DMS 273 (cell line): ENCODE results near the gene TMEM248.
"Not testable (repeated sequence)": the region's sequence is repeated elsewhere in the genome, so short reads cannot be mapped to it uniquely, and the experiment has no call there.

Experiments used
- DNase-seq: peaks from one replicate; lab custom pipeline; 2025; ENCODE audit not compliant: unreplicated experiment; lab: John Stamatoyannopoulos, UW

TMEM248 gene

DNA sequence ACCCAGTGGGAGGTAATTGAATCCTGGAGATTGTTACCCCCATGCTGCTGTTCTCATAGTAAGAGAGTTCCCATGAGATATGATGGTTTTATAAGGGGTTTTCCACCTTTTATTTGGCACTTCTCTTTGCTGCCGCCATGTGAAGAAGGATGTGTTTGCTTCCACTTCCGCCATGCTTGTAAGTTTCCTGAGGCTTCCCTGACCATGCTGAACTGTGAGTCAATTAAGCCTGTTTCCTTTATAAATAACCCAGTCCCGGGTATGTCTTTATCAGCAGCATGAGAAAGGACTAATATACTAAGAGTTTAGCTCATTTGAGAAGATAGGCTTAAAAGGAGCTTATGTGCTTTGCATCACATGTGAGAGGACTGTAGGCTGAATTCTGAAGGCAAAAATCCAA is 29.3 kb downstream of the TMEM248 start:
- no peak for DNase-seq

- DNase-seq: no peak
These were observed 29.7 kb downstream of the TMEM248 start for GRCh38 chr7:66950763-66951162.

DNA sequence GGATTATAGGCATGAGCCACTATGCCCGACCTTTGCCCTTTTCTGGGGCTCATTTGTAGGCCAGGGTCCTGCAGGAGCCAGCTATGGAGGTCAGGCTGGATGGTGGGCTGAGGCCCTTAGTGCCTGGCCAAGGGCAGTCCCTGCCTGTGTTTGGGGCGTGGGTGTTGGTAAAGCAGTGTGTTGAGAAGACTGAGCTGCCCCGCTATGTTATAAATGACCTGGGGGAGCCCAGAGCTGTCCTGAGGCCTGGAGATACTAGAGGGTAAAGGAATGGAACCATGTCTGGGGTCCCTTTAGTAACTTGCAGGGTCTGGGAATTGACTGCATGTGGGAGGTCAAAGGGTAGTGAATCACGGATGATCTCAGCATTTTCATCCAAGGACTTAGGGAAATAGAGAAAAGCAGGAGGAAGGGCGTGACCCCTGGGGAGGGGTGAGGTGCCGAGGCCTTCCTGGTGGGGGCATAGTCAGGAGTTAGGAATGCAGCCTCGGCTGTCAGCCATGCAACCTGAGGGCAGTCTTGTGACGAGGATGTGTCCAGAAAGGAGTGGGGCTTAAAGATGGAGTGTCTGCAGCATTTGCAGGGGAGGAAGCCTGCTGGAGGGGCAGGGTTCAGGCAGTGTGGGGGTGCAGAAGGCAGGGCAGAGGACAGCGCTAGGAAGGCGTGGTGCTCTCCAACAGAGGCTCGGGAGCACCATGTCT is 31.5 kb downstream of the TMEM248 start:
- DNase-seq: no peak

GRCh38 chr7:66953044-66953427 is 32.0 kb downstream of the TMEM248 start:
- DNase-seq: no peak

DNA sequence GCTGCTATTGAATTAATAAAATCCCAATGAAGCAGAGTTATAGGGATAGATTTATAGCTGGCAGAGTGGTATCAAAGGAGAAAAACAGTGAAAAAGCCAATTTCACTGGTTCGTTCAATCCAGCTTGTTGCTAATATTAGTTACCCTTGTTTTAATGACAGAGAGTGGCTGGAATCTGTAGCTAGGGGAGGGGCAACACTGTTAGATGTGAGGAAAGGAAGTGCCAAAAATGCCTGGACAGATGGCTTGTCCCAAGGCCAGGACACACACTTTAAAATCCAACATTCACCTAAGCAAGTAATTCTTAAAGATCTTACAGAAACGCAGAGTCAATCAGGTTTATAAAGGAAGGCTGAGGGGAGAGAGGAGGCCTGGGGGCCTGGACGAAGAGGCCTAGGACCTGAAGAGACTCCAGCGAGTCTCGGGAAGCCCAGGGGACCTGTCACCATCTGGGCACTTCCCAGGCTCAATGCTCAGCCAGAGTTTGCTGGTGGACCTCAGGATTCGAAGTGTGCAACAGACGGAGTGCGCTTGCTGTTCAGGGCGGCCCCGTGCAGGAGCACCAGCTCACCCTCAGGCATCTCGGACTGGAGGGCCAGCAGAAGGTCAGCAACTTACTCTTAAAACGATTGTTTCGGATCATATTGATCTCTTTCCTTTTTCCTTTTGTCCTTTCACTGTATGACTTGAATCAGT is 36.7 kb downstream of the TMEM248 start:
- peak; percentile 76 for DNase-seq

DNA sequence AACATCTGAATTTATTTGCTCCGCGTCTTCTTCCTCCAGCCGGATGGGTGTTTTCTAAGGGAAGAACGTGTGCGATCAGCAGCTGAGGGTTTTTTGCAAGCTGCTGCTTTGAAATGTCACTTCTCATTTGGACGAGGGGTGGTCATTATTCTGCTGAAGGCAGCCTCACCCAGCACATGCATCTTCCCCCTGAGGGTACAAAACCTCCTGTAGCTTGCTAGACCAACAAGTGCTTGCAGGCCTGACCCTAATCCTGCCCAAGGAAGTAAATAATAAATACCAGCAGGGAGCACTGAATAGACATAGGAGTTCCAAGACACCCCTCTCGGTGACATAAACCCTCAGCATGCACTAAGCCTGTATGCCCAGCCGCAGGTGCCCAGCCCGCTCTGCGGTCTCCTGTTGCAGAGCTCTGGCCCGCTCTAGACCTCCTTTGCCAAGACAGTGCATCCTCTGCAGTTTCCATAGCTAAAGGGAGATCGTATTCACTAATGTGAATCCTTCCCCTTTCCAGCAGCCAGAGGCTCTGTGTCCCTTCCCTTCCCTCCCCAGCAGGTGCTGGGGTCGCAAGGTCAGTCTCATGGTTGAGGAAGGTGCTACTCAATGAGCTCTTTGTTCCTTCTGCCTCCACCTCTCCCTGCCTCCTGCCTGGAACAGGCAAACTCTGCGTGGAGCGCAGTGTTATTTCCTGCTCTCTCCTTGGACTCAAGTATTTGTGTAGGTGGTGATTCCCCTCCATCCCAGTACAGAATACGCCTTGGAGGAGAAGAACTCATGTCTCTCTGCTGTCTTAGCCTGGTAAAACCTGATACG is 37.7 kb downstream of the TMEM248 start:
- DNase-seq: no peak

- DNase-seq: no peak
These were observed 39.2 kb downstream of the TMEM248 start for GRCh38 chr7:66960192-66960591.

DNA sequence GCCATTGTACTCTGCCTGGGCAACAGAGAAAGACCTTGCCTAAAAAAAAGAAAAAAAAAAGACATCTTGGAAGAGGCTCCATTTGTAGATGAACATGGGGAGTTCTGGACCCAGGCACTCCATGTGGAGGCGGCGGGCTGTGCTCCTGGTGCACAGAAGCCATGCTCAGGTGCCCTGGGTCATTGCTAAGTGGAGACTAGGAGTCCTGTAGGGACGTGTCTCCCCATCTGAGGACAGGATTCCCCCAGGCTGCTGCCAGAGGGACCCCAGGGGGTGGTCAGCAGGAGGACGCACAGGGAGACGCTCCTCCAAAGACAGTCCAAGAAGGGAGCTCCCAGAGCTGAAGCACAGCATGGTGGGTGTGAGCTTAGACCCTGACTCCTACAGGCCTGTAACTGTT is 40.1 kb downstream of the TMEM248 start:
- DNase-seq: no peak

- no peak for DNase-seq
These were observed 43.4 kb downstream of the TMEM248 start for GRCh38 chr7:66964411-66964810.

GRCh38 chr7:66967029-66967428 is 46.0 kb downstream of the TMEM248 start:
- no peak for DNase-seq

- not testable (repeated sequence) for DNase-seq
These were observed 48.0 kb downstream of the TMEM248 start for GRCh38 chr7:66969001-66969400.

DNA sequence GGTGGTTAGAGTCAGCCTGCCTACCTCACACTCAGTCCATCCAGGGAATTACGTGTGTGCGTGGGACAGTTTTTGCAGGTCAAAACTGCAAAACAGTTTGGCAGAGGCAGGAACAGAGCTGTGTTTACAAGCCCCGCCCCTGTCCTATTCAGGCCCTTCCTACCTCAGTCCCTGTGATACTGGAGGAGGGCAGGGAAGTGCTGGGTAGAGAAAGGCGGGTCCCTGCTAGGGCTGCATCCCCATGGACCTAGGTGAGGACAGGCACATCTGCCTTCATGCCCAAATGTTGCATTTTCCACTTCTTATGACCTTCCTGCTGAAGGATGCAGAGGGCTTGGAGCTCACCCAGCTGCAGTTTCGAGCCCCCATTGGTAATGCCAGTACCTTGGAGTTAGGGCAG is 49.3 kb downstream of the TMEM248 start:
- DNase-seq: no peak

- peak; percentile 42 for DNase-seq
These were observed 54.1 kb downstream of the TMEM248 start for GRCh38 chr7:66974986-66975590.

DNA sequence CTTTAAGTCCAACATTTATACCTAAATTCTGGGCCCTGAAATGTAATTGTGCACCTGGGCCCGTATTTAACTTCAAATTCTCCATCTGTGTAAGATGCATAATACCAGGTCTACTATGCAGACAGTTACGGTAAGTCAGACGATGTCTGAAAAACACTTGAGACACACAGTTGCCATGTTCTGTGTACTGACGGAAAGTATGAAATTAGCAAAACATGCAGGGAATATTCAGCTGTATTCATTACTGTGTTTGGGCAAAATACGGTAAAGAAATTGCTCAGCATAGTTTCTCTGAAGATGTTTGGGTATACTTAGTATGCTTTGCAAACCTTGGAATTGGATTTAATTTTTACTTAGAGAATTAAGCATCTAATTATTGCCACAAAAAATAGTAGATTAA is 57.3 kb downstream of the TMEM248 start:
- DNase-seq: not testable (repeated sequence)

DNA sequence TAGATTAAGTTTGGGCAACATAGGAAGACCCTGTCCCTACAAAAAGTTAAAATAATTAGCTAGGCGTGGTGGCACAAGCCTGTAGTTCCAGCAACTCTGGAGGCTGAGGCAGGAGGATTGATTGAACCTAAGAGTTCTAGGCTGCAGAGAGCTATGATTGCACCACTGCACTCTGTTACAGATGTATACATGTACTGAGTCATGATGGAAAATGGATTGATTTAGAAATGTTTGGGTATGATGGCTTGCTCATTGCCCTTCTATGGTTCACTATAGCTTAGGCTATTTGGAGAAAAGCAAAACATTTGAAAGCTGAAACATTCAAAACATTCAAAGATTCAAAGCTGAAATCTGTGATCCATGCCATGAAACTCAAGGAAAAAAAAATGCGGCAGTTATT is 58.0 kb downstream of the TMEM248 start:
- DNase-seq: not testable (repeated sequence)

DNA sequence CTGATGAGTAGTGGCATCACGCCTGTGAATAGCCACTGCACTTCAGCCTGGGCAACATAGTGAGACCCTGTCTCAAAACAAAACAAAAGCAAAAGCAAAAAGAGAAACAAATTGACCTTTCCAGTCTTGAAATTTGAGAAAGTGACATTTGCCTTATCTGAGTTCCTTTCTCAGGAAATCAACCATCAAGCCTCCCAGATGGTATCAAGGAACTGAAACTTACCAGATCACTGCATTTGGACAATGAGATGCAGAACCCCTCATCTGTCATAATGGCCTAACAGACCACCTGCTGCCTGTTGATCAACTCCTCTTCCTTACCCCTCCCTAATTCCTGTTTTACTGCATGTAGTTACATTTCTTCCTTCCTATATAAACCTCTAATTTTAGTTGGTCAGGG is 59.3 kb downstream of the TMEM248 start:
- not testable (repeated sequence) for DNase-seq

DNA sequence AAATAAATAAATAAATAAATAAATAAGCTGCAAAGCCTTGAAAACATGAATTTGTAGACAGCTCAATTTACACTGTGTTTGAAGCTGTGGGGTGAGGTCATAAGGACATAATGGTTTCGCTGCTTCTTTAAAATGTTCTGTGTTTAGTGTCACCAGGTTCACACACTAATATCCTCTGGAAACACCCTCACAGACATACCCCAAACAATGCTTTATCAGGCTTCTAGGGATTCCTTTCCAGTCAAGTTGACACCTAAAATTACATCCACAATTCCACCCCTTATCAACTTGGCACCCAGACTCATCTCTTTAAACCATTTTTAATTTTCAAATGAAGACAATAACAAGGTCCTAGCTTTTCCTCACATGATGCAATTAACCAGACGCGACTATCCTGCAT is 68.5 kb downstream of the TMEM248 start:
- not testable (repeated sequence) for DNase-seq

- not testable (repeated sequence) for DNase-seq
These were observed 73.0 kb downstream of the TMEM248 start for GRCh38 chr7:66994051-66994450.

DNA sequence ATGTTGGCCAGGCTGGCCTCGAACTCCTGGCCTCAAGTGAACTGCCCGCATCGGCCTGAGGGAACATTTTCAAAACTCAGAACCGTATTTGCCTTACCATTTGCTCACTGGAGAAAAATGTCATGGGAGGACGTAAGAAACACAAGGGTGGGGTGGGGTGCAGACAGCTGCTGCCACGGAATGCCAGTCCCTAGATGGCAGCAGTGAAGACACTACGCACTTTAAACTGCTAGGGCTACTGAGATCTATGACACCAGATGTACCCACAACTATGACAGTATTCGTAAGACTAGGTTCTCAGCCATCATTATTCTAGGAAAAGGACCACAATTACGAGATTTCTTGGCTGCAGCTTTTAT is 73.6 kb downstream of the TMEM248 start:
- DNase-seq: peak; percentile 81

DNA sequence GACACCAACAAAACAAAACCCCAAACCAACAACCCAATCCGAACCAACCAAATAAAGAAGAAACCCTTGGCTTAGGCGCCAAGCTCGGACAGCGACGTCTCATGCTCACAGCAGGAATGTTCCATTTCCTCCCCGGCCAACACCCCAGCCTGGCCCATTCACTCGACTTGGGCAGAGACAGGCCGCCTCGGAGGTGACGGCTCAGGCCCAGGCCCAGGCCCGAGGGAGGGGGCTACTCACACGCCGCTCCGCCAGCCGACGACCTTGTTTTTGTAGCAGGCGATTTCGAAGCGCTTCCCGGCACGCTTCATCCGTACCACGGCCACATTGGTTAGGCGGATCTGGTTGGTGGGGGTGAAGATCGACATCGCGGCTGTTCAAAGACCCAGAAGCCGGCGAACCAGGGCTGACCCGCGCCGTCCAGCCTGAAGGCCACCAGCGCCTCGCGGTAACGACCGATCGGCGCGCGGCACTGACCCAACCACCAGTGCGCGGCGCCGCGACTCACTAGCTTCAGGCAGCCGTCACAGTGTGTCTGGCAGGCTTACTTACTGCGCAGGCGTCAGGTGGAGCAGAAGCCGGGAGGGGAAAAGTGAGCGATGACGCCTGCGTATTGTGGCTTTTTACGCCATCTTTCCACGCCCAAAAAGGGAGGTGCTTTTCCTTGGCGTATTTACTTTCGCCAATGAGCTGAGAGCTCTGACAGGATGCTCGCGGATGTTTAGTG is 74.2 kb downstream of the TMEM248 start, which contains the start of gene SBDS:
Gene SBDS (minus strand): TSS at position 537 of the 727 bp plus-strand sequence. CDS start 169 bp downstream, at position 368.
- DNase-seq: peak; percentile 100
